ENCODE data around the gene CSF3. TPM values are rescaled to one million over a fixed set of nuclear protein-coding genes. Genes with fewer than 3 reads are reported as not detected.
A peak's percentile ranks its signal among the peaks of the same experiment; 100 is the strongest.

CSF3 gene
- total RNA-seq, 1 donor from 2014 or later, result not detected

DNA sequence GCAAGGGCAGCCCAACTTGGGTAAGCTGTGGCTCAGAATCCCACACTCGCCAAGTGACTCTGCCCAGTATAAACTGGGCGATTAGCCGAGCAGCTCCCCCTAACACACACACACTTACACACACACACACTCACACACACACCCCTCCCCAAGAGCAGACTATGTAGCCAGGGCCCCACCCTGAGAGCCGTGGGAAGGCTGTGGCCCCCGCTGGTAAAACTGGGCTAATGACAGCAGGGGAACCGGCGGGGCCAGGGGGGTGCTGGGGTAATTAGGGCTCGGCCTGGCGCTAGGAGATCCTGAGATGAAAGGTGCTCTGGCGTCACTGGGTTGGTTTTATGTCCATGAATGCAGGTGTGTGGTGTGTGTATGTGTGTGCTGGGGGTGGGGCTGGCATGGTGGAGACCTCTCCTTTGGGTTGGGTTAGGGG, 46.4 kb downstream of the CSF3 start:
- DNase-seq (ENCODE audit: low read depth), result no peak
- H3K4me3 ChIP-seq (ENCODE audit: low read depth, low read length), result no peak overlapping the region
- TF ChIP-seq, protein P1, sequence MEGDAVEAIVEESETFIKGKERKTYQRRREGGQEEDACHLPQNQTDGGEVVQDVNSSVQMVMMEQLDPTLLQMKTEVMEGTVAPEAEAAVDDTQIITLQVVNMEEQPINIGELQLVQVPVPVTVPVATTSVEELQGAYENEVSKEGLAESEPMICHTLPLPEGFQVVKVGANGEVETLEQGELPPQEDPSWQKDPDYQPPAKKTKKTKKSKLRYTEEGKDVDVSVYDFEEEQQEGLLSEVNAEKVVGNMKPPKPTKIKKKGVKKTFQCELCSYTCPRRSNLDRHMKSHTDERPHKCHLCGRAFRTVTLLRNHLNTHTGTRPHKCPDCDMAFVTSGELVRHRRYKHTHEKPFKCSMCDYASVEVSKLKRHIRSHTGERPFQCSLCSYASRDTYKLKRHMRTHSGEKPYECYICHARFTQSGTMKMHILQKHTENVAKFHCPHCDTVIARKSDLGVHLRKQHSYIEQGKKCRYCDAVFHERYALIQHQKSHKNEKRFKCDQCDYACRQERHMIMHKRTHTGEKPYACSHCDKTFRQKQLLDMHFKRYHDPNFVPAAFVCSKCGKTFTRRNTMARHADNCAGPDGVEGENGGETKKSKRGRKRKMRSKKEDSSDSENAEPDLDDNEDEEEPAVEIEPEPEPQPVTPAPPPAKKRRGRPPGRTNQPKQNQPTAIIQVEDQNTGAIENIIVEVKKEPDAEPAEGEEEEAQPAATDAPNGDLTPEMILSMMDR (conservative IDR thresholded peaks at IDR 0.05; ENCODE audit: low read depth, low read length), result no peak

DNA sequence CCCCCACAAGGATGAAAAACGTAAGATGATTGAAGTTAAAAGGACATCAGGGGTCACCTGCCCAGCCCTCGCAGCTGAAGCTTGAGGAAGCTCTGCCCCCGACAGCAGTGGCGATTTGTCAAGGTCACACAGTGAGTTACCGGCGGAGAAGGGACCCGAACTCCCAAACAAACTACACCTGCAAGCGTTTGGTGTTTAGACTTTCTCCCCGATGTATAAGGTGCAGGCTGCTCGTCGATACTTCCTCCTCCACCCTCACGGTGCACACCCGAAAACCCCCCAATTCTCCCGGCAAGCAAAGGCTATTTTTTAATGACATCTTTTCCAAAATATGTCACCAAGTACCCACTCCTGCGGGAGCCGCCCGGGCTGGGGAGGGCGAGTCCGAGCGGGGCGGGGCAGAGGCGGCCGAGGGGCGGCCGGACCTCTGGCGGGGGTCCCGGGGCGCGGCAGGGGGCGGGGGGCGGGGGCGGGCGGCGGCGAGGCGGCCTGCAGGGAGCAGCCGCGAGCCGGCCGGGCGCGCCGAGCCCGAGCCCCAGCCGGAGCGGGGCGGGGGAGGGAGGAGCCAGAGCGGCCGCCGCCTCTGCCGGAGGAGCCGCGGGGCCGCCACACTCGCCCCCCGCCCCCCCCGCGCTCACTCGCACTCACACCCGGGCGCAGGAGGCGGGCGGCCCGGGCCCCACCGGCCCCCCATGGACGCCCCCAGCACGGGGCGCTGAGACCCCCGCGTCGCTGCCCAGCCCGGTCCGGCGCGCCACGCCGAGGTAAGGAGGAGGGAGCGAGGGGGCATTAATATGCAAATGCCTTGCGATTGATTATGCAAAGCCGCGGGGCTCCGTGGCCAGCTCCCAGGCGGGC, 47.3 kb downstream of the CSF3 start, which contains the start of gene THRA:
THRA (plus strand) TSS at position 637 of the 858 bp plus-strand sequence. CDS start 11,524 bp downstream, outside the sequence.
- TF ChIP-seq, protein P1 (conservative IDR thresholded peaks at IDR 0.05; ENCODE audit: low read depth, low read length), result no peak
- DNase-seq (ENCODE audit: low read depth), result no peak
- H3K4me3 ChIP-seq (ENCODE audit: low read depth, low read length), result peak within 1 kb of the TSS; percentile 93

DNA sequence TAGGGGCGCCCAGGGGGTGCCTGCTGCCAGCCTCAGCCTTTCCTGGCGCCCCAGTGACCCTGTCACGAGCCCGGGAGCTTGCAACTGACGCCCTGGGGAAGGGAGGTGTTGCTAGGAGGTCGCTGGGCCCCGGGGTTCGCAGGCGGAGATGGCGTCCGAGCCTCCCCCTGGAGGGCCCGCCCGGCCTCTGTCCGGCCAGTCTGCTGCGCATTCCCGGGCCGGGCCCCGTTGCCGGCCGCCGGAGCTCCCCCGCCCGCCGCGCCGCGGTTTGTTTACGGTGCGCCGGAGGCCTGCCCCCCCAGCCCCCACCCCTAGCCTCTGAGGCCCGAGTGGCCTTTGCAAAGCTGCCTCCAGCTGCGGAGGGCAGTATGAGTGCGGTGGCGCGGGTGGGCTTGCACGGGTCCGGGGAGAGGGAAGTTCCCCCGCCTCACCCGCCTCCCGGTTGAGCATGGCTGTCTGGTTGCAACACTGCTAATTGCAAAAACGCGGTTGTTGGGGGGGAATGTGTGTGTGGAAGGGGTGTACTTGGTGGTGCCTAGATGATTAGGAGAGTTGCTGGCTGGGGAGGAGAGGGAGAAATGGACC, 48.0 kb downstream of the CSF3 start:
- DNase-seq (ENCODE audit: low read depth), result no peak
- TF ChIP-seq, protein P1 (conservative IDR thresholded peaks at IDR 0.05; ENCODE audit: low read depth, low read length), result no peak
- peak overlapping the region; percentile 93 for H3K4me3 ChIP-seq (ENCODE audit: low read depth, low read length)

DNA sequence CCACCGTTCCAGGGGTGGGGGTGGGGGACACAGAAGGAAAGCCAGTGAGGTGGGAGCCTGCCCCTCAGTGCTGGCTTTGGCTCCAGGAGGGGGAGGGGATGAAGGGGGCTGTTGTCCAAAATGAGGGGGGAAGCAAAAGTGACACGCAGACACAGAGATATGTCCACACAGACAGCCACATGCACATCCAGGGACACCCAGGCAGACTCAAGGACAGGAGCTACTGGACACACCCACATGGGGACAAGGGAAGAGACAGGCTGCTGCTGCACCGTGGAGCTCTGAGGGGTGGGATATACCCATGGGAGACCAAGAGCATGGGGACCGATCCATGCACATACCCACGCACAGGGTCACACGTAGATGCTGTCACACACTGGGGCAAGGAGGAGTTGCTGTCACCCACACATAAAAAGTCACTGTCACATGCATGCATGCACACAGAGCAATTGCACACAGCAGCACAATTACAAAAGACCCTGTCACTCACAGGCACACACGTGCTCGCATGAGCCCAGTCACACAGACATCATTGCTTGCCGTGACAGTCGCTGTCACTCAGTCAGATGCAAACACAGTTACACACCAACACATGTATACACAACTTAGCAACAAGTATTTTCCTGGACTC, 48.8 kb downstream of the CSF3 start:
- peak overlapping the region; percentile 93 for H3K4me3 ChIP-seq (ENCODE audit: low read depth, low read length)
- DNase-seq (ENCODE audit: low read depth), result no peak
- TF ChIP-seq, protein P1 (conservative IDR thresholded peaks at IDR 0.05; ENCODE audit: low read depth, low read length), result no peak

DNA sequence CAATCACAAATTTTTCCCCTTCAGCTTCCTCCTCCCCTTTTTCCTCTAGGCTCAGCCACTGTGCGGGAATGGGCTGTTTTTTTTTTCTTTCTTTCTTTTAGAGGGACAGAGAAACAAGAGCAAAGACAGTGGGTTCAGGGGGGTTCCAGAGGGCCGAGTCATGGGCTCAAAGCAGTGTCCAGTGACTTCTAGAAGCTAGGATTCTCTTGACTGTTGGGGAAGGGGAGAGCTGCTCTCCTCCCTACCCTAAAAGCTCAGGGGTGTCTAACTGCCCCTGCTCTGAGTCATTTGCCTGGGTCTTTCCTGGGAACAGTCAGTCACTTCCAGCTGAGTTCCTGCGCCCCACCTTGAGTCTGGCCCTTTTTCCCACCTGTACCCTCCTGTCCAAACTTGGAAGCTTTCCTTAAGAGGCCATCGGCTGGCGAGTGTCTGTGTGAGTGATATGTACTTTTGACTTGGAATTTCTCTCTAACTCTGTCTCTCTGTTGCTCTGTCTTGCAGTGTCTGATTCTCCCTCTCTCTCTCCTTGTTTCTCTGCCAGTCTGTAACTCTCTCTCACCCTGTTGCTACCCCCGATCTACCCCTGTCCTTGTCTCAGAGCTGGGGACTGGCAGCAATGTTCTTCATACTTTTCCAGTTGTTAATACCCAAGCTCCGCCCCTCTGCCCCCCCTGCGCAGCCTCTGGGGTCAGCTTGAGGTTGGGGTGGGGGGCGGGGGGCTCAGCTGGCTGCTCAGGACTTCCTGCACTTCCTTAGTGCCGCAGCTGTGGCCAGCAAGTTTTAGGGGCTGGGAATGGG, 49.9 kb downstream of the CSF3 start:
- peak overlapping the region; percentile 93 for H3K4me3 ChIP-seq (ENCODE audit: low read depth, low read length)
- DNase-seq (ENCODE audit: low read depth), result no peak
- TF ChIP-seq, protein P1 (conservative IDR thresholded peaks at IDR 0.05; ENCODE audit: low read depth, low read length), result no peak

DNA sequence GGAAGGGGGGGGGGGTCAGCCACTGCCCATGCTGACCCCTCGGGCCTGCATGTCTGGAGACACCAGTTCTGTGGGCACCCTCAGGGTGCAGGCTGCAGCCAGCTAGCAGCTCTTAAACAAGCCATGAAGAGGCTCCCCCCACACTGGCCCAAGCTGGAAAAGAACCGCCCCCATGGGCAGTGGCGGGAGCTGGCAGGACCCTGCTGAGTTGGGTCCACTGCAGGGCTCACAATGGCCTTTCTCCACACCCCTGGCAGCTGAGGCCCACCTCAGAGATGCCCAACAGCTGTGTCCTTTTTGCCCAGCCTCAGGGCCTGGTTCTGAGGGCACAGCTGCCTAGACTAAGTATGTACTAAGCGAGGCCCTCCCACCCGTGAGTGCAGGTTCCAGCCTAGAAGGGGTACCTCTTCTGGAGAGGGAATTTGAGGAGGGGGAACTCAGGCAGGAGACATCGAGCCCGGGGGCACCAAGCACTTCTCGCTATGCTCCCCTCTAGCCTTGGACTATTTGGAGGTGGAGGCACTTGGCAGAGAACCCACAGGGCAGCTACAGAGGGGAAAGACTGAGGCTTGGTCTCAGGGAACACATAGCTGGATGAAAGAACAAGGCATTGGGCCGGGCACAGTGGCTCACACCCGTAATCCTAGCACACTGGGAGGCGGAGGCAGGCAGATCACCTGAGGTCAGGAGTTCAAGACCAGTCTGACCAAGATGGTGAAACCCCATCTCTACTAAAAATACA, 50.7 kb downstream of the CSF3 start:
- DNase-seq (ENCODE audit: low read depth), result no peak
- H3K4me3 ChIP-seq (ENCODE audit: low read depth, low read length), result no peak overlapping the region
- TF ChIP-seq, protein P1 (conservative IDR thresholded peaks at IDR 0.05; ENCODE audit: low read depth, low read length), result no peak

Data from epithelial cell of proximal tubule (primary cell).